A549 treated with ZK216348 at 1 μM for 4 hours (cell line): ENCODE measurements around the gene MIDN. TPM values are rescaled to one million over a fixed set of nuclear protein-coding genes. Genes with fewer than 3 reads are reported as not detected.

Experiments used
- total RNA-seq: library from RNA; stranded (reverse); fragments of 200-300 nt; extraction: Qiagen RNA extraction; gene quantifications from 5 replicates; pipeline ENCODE4 v1.2.3, GENCODE V29; 2022; ENCODE audit warnings: low read depth

Gene MIDN
- 35.7 to 56.7 TPM (median 49.1 TPM) in 5 replicates for total RNA-seq

GRCh38 chr19:1248139-1248785, at the start of gene MIDN:
TSS of gene MIDN (plus strand) at chr19:1248583. CDS start at chr19:1250297, 1,714 bp downstream.

GRCh38 chr19:1205114-1206099, 43.0 kb upstream of the MIDN start, which contains the start of gene STK11:
TSS of gene STK11 (plus strand) at chr19:1205778. CDS start at chr19:1206914, 1,136 bp downstream.

DNA sequence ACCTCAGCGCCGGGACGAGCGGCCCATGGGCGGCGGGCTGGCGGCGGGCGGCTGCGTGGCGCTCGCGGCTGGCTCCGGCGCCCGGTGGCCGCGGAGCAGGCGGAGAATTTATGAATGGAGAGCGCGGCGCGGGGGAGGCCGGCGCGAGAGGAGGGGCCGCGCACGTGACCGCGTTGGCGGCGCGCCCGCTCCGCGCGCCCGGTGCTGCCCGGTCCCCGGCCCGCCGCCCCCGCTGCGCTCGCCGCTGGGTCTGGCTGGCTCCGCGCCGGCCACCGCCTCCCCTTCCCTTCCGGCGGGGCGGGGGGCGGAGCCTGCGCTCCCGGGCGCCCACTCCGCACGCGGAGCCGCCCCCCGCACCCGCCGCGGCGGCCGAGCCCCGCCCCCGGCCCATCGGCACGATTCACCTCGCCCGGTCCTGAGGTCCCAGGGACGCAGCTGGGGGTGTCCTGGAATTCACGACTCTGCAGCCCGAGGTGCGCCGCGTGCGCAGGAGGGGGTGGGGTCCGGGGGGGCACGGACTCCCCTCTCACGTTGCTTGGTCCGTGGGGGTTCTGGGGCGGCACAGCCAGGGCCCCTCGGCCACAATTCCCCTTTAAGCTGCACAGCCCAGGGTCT, 10.5 kb upstream of the MIDN start, which contains the start of gene CBARP:
Gene CBARP, minus strand, starts transcription at position 252 of the 615 bp plus-strand sequence. CDS start 1,905 bp downstream, outside the sequence.

DNA sequence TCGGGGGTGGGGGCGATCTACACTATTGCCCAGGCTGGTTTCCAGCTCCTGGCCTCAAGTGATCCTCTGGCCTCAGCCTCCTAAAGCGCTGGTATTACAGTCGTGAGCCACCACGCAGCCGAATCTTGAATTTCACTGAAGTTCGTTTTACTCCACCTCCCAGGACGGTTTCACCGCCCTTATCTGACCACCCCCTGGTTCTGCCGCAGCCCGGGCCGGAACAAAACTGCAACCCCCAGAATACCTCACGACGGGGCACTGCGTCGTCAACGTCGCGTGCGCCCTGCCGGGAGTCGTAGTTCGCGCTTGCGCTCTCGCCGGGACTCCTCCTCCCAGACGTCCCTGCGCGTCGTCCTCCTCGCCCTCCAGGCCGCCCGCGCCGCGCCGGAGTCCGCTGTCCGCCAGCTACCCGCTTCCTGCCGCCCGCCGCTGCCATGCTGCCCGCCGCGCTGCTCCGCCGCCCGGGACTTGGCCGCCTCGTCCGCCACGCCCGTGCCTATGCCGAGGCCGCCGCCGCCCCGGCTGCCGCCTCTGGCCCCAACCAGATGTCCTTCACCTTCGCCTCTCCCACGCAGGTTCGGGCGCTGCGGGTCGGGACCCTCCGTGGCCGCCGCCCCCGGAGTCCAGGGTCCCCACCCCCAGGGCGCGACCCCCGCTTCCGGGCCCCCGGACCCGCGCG, 6.8 kb upstream of the MIDN start, which contains the start of gene ATP5F1D:
Gene ATP5F1D, plus strand, starts transcription at position 335 of the 679 bp plus-strand sequence. Its CDS starts 100 bp downstream, at position 435.

DNA sequence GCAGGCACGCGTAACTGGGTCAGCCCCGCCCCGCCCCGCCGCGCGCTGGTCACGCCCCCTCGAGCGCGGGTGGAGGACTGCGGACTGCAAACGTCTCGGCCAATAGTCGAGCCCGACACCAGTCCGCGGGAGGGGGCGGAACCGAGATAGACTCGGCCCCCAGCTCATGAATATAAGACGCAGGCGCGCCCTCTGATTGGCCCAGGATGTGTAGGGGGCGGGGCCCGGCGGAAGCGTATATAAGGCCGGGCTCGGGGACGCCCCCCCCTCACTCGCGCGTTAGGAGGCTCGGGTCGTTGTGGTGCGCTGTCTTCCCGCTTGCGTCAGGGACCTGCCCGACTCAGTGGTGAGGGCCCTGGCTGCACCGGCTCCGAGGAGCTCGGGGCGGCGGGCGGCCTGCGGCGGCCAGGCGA, 20.7 kb downstream of the MIDN start, which contains the start of gene CIRBP:
Gene CIRBP, plus strand, starts transcription at position 268 of the 413 bp plus-strand sequence. CDS start 1,602 bp downstream, outside the sequence.

GRCh38 chr19:1275260-1275975, 27.0 kb downstream of the MIDN start, which contains the start of gene FAM174C:
TSS of gene FAM174C (plus strand) at chr19:1275530. CDS start at chr19:1275550, 20 bp downstream.

DNA sequence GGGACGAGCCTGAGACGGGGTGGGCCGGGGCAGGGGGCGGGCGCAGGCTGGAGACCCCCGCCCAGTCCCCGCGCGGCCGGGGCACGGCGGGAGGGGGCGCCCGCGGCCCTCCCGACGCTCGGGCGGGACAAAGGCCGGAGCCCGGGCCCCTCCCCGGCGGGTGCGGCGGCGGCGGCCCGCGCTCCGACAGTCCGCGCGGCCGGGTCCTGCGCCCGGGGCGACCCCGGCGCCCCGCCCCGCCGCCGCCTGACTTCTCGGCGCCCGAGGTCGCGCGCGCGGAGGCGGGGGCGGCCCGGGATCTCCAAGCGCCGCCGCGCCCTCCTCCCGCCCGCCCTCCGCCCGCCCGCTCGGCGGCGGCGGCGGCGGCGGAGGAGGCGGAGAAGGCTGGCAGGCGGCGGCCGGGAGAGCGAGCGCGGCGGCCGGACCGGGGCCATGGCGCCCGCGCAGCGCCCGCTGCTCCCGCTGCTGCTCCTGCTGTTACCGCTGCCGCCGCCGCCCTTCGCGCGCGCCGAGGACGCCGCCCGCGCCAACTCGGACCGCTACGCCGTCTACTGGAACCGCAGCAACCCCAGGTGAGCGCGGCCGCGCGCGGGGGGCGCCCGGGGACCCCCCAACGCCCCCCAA, 37.5 kb downstream of the MIDN start, which contains the start of gene EFNA2:
Gene EFNA2, plus strand, starts transcription at position 137 of the 624 bp plus-strand sequence. Its CDS starts 296 bp downstream, at position 433.

Other genes starting within 250 kb of the MIDN start
- gene GRIN3B, start 248.2 kb upstream of the MIDN start, total RNA-seq = 0.88 to 4.3 TPM (median 3.3 TPM) in 5 replicates
- gene TMEM259, start 227.5 kb upstream of the MIDN start, total RNA-seq = 55.7 to 134 TPM (median 120 TPM) in 5 replicates
- gene RNU6-2, start 227.1 kb upstream of the MIDN start, total RNA-seq = not detected in 5 replicates
- gene CNN2, start 222.0 kb upstream of the MIDN start, total RNA-seq = 58.7 to 77.1 TPM (median 66.0 TPM) in 5 replicates
- gene ABCA7, start 208.5 kb upstream of the MIDN start, total RNA-seq = 6.2 to 17.5 TPM (median 12.9 TPM) in 5 replicates
- gene ARHGAP45, start 181.4 kb upstream of the MIDN start, total RNA-seq = 1.5 to 4.0 TPM (median 3.6 TPM) in 5 replicates
- 163 to 257 TPM (median 236 TPM) in 5 replicates for gene POLR2E, start 153.2 kb upstream of the MIDN start, total RNA-seq
- gene GPX4, start 144.6 kb upstream of the MIDN start, total RNA-seq = 367 to 510 TPM (median 493 TPM) in 5 replicates
- 20.2 to 45.2 TPM (median 43.8 TPM) in 5 replicates for gene SBNO2, start 74.3 kb upstream of the MIDN start, total RNA-seq
- 25.5 to 40.2 TPM (median 38.6 TPM) in 5 replicates for gene STK11, start 42.8 kb upstream of the MIDN start, total RNA-seq
- gene CBARP, start 10.6 kb upstream of the MIDN start, total RNA-seq = 2.3 to 6.0 TPM (median 4.7 TPM) in 5 replicates
- gene ATP5F1D, start 6.8 kb upstream of the MIDN start, total RNA-seq = 77.1 to 178 TPM (median 171 TPM) in 5 replicates
- 87.1 to 165 TPM (median 105 TPM) in 5 replicates for gene CIRBP, start 20.7 kb downstream of the MIDN start, total RNA-seq
- gene FAM174C, start 26.9 kb downstream of the MIDN start, total RNA-seq = 31.9 to 87.6 TPM (median 83.9 TPM) in 5 replicates
- 0.61 to 3.2 TPM (median 2.9 TPM) in 5 replicates for gene EFNA2, start 37.3 kb downstream of the MIDN start, total RNA-seq
- 44.6 to 85.4 TPM (median 73.9 TPM) in 5 replicates for gene NDUFS7, start 135.3 kb downstream of the MIDN start, total RNA-seq
- gene GAMT, start 153.0 kb downstream of the MIDN start, total RNA-seq = 21.9 to 46.0 TPM (median 44.9 TPM) in 5 replicates
- 97.2 to 110 TPM (median 109 TPM) in 5 replicates for gene DAZAP1, start 159.0 kb downstream of the MIDN start, total RNA-seq
- 1,281 to 1,998 TPM (median 1,712 TPM) in 5 replicates for gene RPS15, start 189.8 kb downstream of the MIDN start, total RNA-seq
- 0.78 to 2.1 TPM (median 1.8 TPM) in 5 replicates for gene APC2, start 201.5 kb downstream of the MIDN start, total RNA-seq
- 8.1 to 22.8 TPM (median 18.7 TPM) in 5 replicates for gene C19orf25, start 230.6 kb downstream of the MIDN start, total RNA-seq
- gene PCSK4, start 241.8 kb downstream of the MIDN start, total RNA-seq = 0.41 to 1.3 TPM (median 1.1 TPM) in 5 replicates
- 2.8 to 5.5 TPM (median 4.6 TPM) in 5 replicates for gene REEP6, start 242.6 kb downstream of the MIDN start, total RNA-seq